ENCODE measurements around the gene PER3.
A peak's percentile ranks its signal among the peaks of the same experiment; 100 is the strongest.

PER3 gene

DNA sequence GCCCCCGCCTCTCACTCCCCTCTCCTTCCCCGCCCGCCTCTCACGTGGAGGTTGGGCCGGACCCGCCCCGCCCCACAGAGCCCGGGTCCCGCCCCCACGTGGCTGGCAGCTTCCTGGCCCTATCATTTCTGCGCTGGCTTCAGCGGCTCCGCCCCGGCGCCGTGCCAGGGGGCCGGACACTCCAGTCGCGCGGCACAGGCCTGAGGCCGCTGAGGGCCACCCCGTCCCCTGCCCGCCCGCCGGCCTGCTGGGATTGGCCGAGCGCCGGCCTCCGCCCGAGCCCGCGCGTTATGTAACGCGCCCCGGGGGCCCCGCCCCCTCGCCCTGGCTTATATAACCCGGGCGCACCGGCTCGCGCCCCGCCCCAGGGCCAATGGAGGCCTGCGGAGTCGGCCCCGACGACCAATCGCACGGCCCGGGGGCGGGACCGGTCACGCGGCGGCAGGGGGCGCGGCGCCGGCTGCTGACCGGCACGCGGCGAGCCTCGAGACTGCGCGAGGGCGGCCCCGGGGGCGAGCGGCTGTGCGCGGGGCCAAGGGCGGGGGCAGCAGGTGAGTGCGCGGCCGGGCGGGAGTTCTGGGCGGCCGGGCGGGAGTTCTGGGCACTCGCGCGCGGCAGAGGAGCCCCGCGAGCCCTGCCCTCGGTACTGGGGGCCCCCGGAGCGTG, at the start of gene PER3:
Gene PER3 (plus strand): TSS at position 466 of the 666 bp plus-strand sequence. CDS start 587 bp downstream, outside the sequence.
- H3K27ac ChIP-seq: peak within 1 kb of the TSS; percentile 97
- TF ChIP-seq, protein P1, sequence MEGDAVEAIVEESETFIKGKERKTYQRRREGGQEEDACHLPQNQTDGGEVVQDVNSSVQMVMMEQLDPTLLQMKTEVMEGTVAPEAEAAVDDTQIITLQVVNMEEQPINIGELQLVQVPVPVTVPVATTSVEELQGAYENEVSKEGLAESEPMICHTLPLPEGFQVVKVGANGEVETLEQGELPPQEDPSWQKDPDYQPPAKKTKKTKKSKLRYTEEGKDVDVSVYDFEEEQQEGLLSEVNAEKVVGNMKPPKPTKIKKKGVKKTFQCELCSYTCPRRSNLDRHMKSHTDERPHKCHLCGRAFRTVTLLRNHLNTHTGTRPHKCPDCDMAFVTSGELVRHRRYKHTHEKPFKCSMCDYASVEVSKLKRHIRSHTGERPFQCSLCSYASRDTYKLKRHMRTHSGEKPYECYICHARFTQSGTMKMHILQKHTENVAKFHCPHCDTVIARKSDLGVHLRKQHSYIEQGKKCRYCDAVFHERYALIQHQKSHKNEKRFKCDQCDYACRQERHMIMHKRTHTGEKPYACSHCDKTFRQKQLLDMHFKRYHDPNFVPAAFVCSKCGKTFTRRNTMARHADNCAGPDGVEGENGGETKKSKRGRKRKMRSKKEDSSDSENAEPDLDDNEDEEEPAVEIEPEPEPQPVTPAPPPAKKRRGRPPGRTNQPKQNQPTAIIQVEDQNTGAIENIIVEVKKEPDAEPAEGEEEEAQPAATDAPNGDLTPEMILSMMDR (IDR thresholded peaks at IDR 0.05): no peak
- peak; percentile 98 for DNase-seq (ENCODE audit: low spot score)
- H3K4me3 ChIP-seq: peak within 1 kb of the TSS; percentile 89

DNA sequence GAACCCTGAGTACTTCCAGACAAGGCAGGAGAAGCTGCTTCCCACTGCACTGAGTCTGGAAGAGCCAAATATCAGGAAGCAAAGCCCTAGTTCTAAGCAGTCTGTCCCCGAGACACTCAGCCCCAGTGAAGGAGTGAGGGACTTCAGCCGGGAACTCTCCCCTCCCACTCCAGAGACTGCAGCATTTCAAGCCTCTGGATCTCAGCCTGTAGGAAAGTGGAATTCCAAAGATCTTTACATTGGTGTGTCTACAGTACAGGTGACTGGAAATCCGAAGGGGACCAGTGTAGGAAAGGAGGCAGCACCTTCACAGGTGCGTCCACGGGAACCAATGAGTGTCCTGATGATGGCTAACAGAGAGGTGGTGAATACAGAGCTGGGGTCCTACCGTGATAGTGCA, 46.0 kb upstream of the PER3 start:
- Histone ChIP-seq H3K27ac (no peak overlapping the region), H3K4me3 (no peak overlapping the region)
- no peak for DNase-seq (ENCODE audit: low spot score)
- TF ChIP-seq, protein P1 (IDR thresholded peaks at IDR 0.05): no peak

DNA sequence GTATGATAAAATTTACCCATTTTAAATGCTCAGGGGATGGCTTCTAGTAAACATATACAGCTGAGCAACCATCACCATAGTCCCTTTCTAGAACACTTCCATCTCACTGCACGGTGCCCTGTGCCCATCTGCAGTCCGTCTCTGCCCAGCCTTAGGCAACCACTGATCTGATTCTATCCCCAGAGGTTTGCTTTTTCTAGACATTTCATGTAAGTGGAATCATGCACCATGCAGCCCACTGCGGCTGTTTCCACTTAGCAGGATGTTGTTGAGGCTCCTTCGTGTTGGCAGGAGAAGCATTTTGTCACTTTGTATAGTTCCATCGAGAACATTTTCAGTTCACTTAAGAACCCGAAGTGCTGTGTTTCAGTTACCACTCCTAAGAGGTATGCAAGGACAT, 40.7 kb upstream of the PER3 start:
- TF ChIP-seq, protein P1 (IDR thresholded peaks at IDR 0.05): no peak
- Histone ChIP-seq H3K27ac (no peak overlapping the region), H3K4me3 (no peak overlapping the region)
- DNase-seq (ENCODE audit: low spot score): no peak

DNA sequence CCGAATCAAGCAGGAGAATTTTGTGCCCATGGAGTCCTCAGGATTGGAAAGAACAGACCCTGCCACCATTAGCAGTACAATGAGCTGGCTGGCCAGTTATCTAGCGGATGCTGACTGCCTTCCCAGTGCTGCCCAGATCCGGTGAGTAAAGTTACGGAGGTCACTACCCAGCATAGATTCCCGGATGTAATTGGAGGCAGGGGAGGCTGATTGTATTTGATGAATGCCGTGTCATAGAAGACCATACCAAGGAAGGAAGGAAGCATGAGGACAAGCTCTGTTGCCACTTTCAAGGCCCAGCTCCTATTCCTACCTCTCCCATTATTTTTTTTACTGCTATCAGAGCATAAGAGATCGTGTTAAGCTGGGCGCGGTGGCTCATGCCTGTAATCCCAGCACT, 39.2 kb upstream of the PER3 start:
- no peak for DNase-seq (ENCODE audit: low spot score)
- Histone ChIP-seq H3K27ac (no peak overlapping the region), H3K4me3 (no peak overlapping the region)
- TF ChIP-seq, protein P1 (IDR thresholded peaks at IDR 0.05): no peak

DNA sequence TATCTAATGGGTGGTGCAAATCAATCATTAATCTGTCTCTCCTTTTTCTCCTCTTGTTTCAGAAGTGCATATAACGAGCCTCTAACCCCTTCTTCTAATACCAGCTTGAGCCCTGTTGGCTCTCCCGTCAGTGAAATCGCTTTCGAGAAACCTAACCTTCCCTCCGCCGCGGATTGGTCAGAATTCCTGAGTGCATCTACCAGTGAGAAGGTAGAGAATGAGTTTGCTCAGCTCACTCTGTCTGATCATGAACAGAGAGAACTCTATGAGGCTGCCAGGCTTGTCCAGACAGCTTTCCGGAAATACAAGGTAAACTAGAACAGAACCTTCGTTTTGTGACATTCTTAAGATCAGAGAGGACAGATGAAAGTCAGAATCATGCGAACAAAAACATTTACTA, 38.3 kb upstream of the PER3 start:
- H3K27ac ChIP-seq: no peak overlapping the region
- DNase-seq (ENCODE audit: low spot score): no peak
- TF ChIP-seq, protein P1 (IDR thresholded peaks at IDR 0.05): no peak
- no peak overlapping the region for H3K4me3 ChIP-seq

DNA sequence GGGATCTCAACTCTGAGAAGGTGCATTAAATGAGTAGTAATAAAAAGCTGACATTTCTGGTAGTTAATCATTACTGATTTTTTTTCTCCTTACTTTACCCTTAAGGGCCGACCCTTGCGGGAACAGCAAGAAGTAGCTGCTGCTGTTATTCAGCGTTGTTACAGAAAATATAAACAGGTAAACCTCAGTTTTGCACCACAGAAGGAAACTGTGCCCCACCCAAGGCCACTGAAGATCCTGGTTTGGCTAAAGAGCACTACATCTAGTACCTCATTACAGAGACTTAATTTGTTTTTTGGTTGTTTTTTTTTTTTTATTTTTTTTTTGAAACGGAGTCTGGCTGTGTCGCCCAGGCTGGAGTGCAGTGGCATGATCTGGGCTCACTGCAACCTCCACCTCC, 36.5 kb upstream of the PER3 start:
- TF ChIP-seq, protein P1 (IDR thresholded peaks at IDR 0.05): no peak
- DNase-seq (ENCODE audit: low spot score): no peak
- Histone ChIP-seq H3K27ac (no peak overlapping the region), H3K4me3 (no peak overlapping the region)

DNA sequence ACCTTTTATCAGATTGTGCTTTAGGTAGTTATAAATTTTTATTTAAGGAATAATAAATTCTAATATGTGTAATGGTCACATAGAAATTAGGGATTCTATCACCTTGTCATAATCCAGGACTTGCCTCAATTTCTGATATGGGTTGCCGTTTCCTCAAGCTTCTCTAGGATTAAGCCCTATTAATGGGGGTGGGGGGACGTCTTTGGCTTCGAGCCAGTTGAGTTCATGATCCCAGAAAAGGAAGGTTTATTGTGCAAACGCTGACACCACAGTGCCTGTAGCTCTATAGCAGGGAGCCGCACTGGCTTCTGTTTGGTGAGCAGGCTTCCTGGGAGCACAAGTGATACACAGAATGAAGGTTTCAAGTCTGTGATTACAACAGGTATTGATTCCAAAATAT, 35.0 kb upstream of the PER3 start:
- TF ChIP-seq, protein P1 (IDR thresholded peaks at IDR 0.05): no peak
- H3K27ac ChIP-seq: no peak overlapping the region
- no peak for DNase-seq (ENCODE audit: low spot score)
- H3K4me3 ChIP-seq: no peak overlapping the region
